PC-3 (cell line): ENCODE measurements around the gene NEO1.

Experiments
- EZH2 ChIP-seq: fragments of 300-600 bp; sonication (generic); IDR thresholded peaks from one replicate; pipeline ENCODE4 v1.6.1; 2017; ENCODE audit warnings: antibody characterized with exemption, mild to moderate bottlenecking, low read length; ENCODE audit not compliant: unreplicated experiment
- TF ChIP-seq, protein P1 (sequence below): fragments of 300-600 bp; sonication (generic); conservative IDR thresholded peaks from 2 replicates; pipeline ENCODE4 v1.5.1; 2017; ENCODE audit warnings: antibody characterized with exemption, low read depth, mild to moderate bottlenecking, low read length

DNA sequence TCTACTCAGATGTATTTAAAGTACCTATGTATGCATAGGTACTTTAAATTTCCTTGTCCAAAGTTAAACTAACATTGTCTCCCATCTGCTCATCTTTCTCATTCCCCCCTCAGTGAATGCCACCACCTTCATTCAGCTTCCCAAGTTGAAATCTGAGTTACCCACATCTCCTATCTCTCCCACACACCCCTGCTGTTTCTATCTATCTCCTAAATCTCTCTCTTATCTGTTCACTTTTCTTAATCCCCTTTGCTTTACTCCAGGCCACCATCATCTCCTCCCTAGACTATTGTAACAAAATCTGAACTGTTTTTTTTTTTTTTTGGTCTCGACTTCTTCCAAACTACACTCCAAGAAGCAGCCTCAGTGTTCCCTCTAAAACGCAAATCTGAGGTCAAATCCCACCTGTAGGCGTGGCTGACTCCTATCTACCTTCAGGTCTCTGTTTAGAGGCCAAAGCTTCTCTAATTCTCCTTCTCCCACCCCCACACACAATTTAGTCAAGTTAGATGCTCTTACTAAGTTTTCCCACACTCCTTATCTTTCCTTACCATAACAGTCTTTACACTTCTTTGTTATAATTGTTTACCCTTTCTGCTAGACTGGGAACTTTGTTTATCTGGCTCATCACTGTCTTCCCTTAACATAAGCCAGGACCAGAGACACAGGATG is 3.5 kb upstream of the NEO1 start:
- TF ChIP-seq, protein P1, sequence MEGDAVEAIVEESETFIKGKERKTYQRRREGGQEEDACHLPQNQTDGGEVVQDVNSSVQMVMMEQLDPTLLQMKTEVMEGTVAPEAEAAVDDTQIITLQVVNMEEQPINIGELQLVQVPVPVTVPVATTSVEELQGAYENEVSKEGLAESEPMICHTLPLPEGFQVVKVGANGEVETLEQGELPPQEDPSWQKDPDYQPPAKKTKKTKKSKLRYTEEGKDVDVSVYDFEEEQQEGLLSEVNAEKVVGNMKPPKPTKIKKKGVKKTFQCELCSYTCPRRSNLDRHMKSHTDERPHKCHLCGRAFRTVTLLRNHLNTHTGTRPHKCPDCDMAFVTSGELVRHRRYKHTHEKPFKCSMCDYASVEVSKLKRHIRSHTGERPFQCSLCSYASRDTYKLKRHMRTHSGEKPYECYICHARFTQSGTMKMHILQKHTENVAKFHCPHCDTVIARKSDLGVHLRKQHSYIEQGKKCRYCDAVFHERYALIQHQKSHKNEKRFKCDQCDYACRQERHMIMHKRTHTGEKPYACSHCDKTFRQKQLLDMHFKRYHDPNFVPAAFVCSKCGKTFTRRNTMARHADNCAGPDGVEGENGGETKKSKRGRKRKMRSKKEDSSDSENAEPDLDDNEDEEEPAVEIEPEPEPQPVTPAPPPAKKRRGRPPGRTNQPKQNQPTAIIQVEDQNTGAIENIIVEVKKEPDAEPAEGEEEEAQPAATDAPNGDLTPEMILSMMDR, result no peak
- TF ChIP-seq EZH2, result no peak
